Measurements from ENCODE around the gene SCUBE2.

DNA sequence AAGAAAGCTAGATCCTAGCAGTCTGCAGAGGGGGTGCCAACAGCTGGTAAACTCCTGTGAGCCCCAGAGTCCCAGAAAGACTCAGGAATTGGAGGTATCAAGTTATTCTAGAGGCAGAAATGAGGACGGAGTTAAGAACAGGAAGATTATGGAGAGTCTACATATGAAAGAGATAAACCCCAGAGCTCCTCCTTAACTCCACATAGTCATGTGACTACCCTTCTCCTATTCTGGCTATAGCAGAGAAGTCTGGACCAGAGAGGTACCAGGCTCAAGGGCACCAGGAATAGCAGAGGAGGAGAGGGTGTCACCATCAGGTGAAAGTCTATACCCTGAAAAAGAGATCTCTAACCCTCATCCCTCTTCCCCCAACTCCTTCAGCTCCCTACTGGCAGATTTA, 29.6 kb downstream of the SCUBE2 start:
- TF ChIP-seq, protein P1, sequence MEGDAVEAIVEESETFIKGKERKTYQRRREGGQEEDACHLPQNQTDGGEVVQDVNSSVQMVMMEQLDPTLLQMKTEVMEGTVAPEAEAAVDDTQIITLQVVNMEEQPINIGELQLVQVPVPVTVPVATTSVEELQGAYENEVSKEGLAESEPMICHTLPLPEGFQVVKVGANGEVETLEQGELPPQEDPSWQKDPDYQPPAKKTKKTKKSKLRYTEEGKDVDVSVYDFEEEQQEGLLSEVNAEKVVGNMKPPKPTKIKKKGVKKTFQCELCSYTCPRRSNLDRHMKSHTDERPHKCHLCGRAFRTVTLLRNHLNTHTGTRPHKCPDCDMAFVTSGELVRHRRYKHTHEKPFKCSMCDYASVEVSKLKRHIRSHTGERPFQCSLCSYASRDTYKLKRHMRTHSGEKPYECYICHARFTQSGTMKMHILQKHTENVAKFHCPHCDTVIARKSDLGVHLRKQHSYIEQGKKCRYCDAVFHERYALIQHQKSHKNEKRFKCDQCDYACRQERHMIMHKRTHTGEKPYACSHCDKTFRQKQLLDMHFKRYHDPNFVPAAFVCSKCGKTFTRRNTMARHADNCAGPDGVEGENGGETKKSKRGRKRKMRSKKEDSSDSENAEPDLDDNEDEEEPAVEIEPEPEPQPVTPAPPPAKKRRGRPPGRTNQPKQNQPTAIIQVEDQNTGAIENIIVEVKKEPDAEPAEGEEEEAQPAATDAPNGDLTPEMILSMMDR (IDR thresholded peaks at IDR 0.05; ENCODE audit: low read depth, low read length), result no peak
- TF ChIP-seq POLR2A (IDR thresholded peaks at IDR 0.05; ENCODE audit: extremely low read depth, insufficient read length), result no peak
